ENCODE results near the gene AFM.
A peak's percentile ranks its signal among the peaks of the same experiment; 100 is the strongest.

Gene AFM

GRCh38 chr4:73481358-73481757 lies at the start of gene AFM:
Gene AFM (plus strand): TSS chr4:73481745. CDS start chr4:73481776, 31 bp downstream.
- intact Hi-C loops (cut with DNase I; ENCODE audit: low total_unique reads) = no loop called here
- no peak for DNase-seq
- Histone ChIP-seq H3K36me3 (no peaks in the 10 kb centered on the region), H3K9me3 (no peaks in the 10 kb centered on the region), H3K4me1 (no peaks in the 10 kb centered on the region), H3K27ac (no peak within 1 kb of the TSS), H3K4me3 (no peak within 1 kb of the TSS), H3K27me3 (no peaks in the 10 kb centered on the region)
- TF ChIP-seq, protein P1, sequence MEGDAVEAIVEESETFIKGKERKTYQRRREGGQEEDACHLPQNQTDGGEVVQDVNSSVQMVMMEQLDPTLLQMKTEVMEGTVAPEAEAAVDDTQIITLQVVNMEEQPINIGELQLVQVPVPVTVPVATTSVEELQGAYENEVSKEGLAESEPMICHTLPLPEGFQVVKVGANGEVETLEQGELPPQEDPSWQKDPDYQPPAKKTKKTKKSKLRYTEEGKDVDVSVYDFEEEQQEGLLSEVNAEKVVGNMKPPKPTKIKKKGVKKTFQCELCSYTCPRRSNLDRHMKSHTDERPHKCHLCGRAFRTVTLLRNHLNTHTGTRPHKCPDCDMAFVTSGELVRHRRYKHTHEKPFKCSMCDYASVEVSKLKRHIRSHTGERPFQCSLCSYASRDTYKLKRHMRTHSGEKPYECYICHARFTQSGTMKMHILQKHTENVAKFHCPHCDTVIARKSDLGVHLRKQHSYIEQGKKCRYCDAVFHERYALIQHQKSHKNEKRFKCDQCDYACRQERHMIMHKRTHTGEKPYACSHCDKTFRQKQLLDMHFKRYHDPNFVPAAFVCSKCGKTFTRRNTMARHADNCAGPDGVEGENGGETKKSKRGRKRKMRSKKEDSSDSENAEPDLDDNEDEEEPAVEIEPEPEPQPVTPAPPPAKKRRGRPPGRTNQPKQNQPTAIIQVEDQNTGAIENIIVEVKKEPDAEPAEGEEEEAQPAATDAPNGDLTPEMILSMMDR (IDR thresholded peaks at IDR 0.05) = no peak

GRCh38 chr4:73431813-73432168 lies 49.8 kb upstream of the AFM start:
- no peak overlapping the region for H3K27ac ChIP-seq
- no peaks in the 10 kb centered on the region for H3K9me3 ChIP-seq
- intact Hi-C loops (cut with DNase I; ENCODE audit: low total_unique reads) = no loop called here
- DNase-seq = no peak
- no peaks in the 10 kb centered on the region for H3K27me3 ChIP-seq
- H3K4me1 ChIP-seq = no peaks in the 10 kb centered on the region
- TF ChIP-seq, protein P1 (IDR thresholded peaks at IDR 0.05) = no peak
- H3K36me3 ChIP-seq = no peaks in the 10 kb centered on the region
- no peak overlapping the region for H3K4me3 ChIP-seq

DNA sequence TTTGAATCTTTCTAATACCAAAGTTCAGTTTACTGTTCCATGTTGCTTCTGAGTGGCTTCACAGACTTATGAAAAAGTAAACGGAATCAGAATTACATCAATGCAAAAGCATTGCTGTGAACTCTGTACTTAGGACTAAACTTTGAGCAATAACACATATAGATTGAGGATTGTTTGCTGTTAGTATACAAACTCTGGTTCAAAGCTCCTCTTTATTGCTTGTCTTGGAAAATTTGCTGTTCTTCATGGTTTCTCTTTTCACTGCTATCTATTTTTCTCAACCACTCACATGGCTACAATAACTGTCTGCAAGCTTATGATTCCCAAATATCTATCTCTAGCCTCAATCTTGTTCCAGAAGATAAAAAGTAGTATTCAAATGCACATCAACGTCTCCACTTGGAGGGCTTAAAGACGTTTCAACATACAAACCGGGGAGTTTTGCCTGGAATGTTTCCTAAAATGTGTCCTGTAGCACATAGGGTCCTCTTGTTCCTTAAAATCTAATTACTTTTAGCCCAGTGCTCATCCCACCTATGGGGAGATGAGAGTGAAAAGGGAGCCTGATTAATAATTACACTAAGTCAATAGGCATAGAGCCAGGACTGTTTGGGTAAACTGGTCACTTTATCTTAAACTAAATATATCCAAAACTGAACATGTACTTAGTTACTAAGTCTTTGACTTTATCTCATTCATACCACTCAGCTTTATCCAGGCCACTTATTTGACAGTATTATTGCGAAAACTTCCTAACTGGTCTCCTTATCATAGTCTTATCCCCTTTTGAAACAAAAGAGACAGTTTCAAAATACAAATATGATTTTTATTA lies 49.2 kb upstream of the AFM start:
- intact Hi-C loops (cut with DNase I; ENCODE audit: low total_unique reads) = no loop called here
- DNase-seq = no peak
- H3K9me3 ChIP-seq = no peaks in the 10 kb centered on the region
- H3K36me3 ChIP-seq = no peaks in the 10 kb centered on the region
- H3K27ac ChIP-seq = no peak overlapping the region
- H3K4me3 ChIP-seq = no peak overlapping the region
- H3K4me1 ChIP-seq = no peaks in the 10 kb centered on the region
- H3K27me3 ChIP-seq = no peaks in the 10 kb centered on the region
- TF ChIP-seq, protein P1 (IDR thresholded peaks at IDR 0.05) = no peak

GRCh38 chr4:73433140-73433539 lies 48.4 kb upstream of the AFM start:
- Histone ChIP-seq H3K27ac (no peak overlapping the region), H3K9me3 (no peaks in the 10 kb centered on the region), H3K27me3 (no peaks in the 10 kb centered on the region), H3K36me3 (no peaks in the 10 kb centered on the region), H3K4me3 (no peak overlapping the region), H3K4me1 (no peaks in the 10 kb centered on the region)
- DNase-seq = no peak
- TF ChIP-seq, protein P1 (IDR thresholded peaks at IDR 0.05) = no peak
- intact Hi-C loops (cut with DNase I; ENCODE audit: low total_unique reads) = no loop called here

- Histone ChIP-seq H3K4me3 (no peak overlapping the region), H3K36me3 (no peaks in the 10 kb centered on the region), H3K27ac (no peak overlapping the region), H3K4me1 (no peaks in the 10 kb centered on the region), H3K27me3 (no peaks in the 10 kb centered on the region), H3K9me3 (no peaks in the 10 kb centered on the region)
- intact Hi-C loops (cut with DNase I; ENCODE audit: low total_unique reads) = no loop called here
- no peak for DNase-seq
- TF ChIP-seq, protein P1 (IDR thresholded peaks at IDR 0.05) = peak in 1 of 2 experiments; percentile 16
Measured at GRCh38 chr4:73434311-73434710, 47.2 kb upstream of the AFM start.
